ENCODE measurements around the gene RPS23. TPM values are rescaled to one million over a fixed set of nuclear protein-coding genes. Genes with fewer than 3 reads are reported as not detected.

The RPS23 gene
- total RNA-seq, 5 donors from 2014 or later (not counting 1 experiment from before 2014, with no cell fraction given): 2,916 to 3,772 (median 3,224) TPM

GRCh38 chr5:82244854-82245635 is 33.1 kb downstream of the RPS23 start:
- Histone ChIP-seq H3K4me3 (ENCODE audit: control insufficient read depth in 1 of 2, extremely low read depth in 1 of 2, low read length in 1 of 2) (no peak overlapping the region), H3K36me3 (ENCODE audit: control insufficient read depth in 2 of 2, extremely low read depth in 1 of 2, insufficient read depth in 1 of 2, low read length in 1 of 2) (no peaks in the 10 kb centered on the region), H3K4me1 (ENCODE audit: control insufficient read depth in 1 of 2, extremely low read depth in 1 of 2, insufficient read depth in 2 of 2, low read length in 2 of 2) (no peaks in the 10 kb centered on the region), H3K9me3 (no peaks in the 10 kb centered on the region), H3K27ac (ENCODE audit: low read length) (no peak overlapping the region), H3K27me3 (replicated peaks in 1 of 2; ENCODE audit: control insufficient read depth in 2 of 2, extremely low read depth in 1 of 2, insufficient read depth in 2 of 2, low read length in 1 of 2) (no peaks in the 10 kb centered on the region)
- DNase-seq (no peak), ATAC-seq (replicated peaks in 1 of 4) (no peak)
- no CpG with 5 or more reads among the region's 6 CpGs for WGBS (ENCODE audit: insufficient coverage)
- Mint-ChIP-seq H3K4me1 (no peaks in the 10 kb centered on the region), H3K36me3 (peaks cover 20% of the 10 kb centered on the region), H3K4me3 (no peak overlapping the region), H3K27me3 (no peaks in the 10 kb centered on the region), H3K9me3 (peaks cover 0 to 18% (median 7%) of the 10 kb centered on the region in 3 donors), H3K27ac (no peak overlapping the region)
- ChIA-PET CTCF (no interaction called here), POLR2A (no interaction called here)

GRCh38 chr5:82244151-82244550 is 34.0 kb downstream of the RPS23 start:
- Mint-ChIP-seq H3K4me3 (no peak overlapping the region), H3K27me3 (no peaks in the 10 kb centered on the region), H3K36me3 (peaks cover 20% of the 10 kb centered on the region), H3K27ac (no peak overlapping the region), H3K9me3 (peaks cover 0 to 18% (median 7%) of the 10 kb centered on the region in 3 donors), H3K4me1 (no peaks in the 10 kb centered on the region)
- 100% methylated on average over 2 of the region's 2 CpGs for WGBS (ENCODE audit: insufficient coverage)
- Histone ChIP-seq H3K4me3 (ENCODE audit: control insufficient read depth in 1 of 2, extremely low read depth in 1 of 2, low read length in 1 of 2) (no peak overlapping the region), H3K36me3 (ENCODE audit: control insufficient read depth in 2 of 2, extremely low read depth in 1 of 2, insufficient read depth in 1 of 2, low read length in 1 of 2) (no peaks in the 10 kb centered on the region), H3K27me3 (replicated peaks in 1 of 2; ENCODE audit: control insufficient read depth in 2 of 2, extremely low read depth in 1 of 2, insufficient read depth in 2 of 2, low read length in 1 of 2) (no peaks in the 10 kb centered on the region), H3K4me1 (ENCODE audit: control insufficient read depth in 1 of 2, extremely low read depth in 1 of 2, insufficient read depth in 2 of 2, low read length in 2 of 2) (no peaks in the 10 kb centered on the region), H3K9me3 (no peaks in the 10 kb centered on the region), H3K27ac (ENCODE audit: low read length) (no peak overlapping the region)
- POLR2A ChIA-PET: no interaction called here
- ATAC-seq (replicated peaks in 1 of 4): no peak
- DNase-seq: no peak
- CTCF ChIA-PET: interaction anchor here in 1 of 2 donors (0.6 to 1.1 kb wide), 2 partner anchors 11 to 26 kb away, joined by 3 read pairs; no protein-coding TSS in a partner anchor

- CTCF ChIA-PET: no interaction called here
- no peak overlapping the region for H3K27ac Mint-ChIP-seq
These were observed 43.3 kb downstream of the RPS23 start for GRCh38 chr5:82234885-82235284.

GRCh38 chr5:82225525-82226172 is 52.5 kb downstream of the RPS23 start:
- Mint-ChIP-seq H3K4me3 (no peak overlapping the region), H3K9me3 (no peaks in the 10 kb centered on the region), H3K27ac (no peak overlapping the region), H3K36me3 (peaks cover 3% of the 10 kb centered on the region), H3K27me3 (no peaks in the 10 kb centered on the region), H3K4me1 (peaks cover 3 to 11% (median 9%) of the 10 kb centered on the region in 3 donors)
- H3K36me3 ChIP-seq (ENCODE audit: control insufficient read depth in 2 of 2, extremely low read depth in 1 of 2, insufficient read depth in 1 of 2, low read length in 1 of 2): no peaks in the 10 kb centered on the region
- CTCF ChIA-PET: interaction anchor here (0.5 to 2.8 kb wide), 13 partner anchors 15 to 1231 kb away, joined by 3 to 13 read pairs (median 4); no protein-coding TSS in a partner anchor
- no peak overlapping the region for H3K27ac ChIP-seq (ENCODE audit: low read length)
- DNase-seq (peak; percentile 11 to 77 (median 43)), ATAC-seq (replicated peaks in 1 of 4) (peak; percentile 58 to 78 (median 72))
- no peaks in the 10 kb centered on the region for H3K9me3 ChIP-seq
- no peaks in the 10 kb centered on the region for H3K27me3 ChIP-seq (replicated peaks in 1 of 2; ENCODE audit: control insufficient read depth in 2 of 2, extremely low read depth in 1 of 2, insufficient read depth in 2 of 2, low read length in 1 of 2)
- H3K4me3 ChIP-seq (ENCODE audit: control insufficient read depth in 1 of 2, extremely low read depth in 1 of 2, low read length in 1 of 2): no peak overlapping the region
- peaks cover 0 to 3% of the 10 kb centered on the region in 2 experiments for H3K4me1 ChIP-seq (ENCODE audit: control insufficient read depth in 1 of 2, extremely low read depth in 1 of 2, insufficient read depth in 2 of 2, low read length in 2 of 2)
- WGBS (ENCODE audit: insufficient coverage): 58% methylated on average over 2 of the region's 7 CpGs
- POLR2A ChIA-PET: interaction anchor here in 1 of 2 donors (0.7 kb wide), 1 partner anchor 369 kb away, joined by 4 read pairs; no protein-coding TSS in a partner anchor

More at GRCh38 chr5:82234885-82235284, 43.3 kb downstream of the RPS23 start:
- Histone ChIP-seq H3K4me1 (ENCODE audit: control insufficient read depth in 1 of 2, extremely low read depth in 1 of 2, insufficient read depth in 2 of 2, low read length in 2 of 2) (no peaks in the 10 kb centered on the region), H3K27ac (ENCODE audit: low read length) (no peak overlapping the region), H3K4me3 (ENCODE audit: control insufficient read depth in 1 of 2, extremely low read depth in 1 of 2, low read length in 1 of 2) (no peak overlapping the region), H3K9me3 (no peaks in the 10 kb centered on the region), H3K27me3 (replicated peaks in 1 of 2; ENCODE audit: control insufficient read depth in 2 of 2, extremely low read depth in 1 of 2, insufficient read depth in 2 of 2, low read length in 1 of 2) (no peaks in the 10 kb centered on the region), H3K36me3 (ENCODE audit: control insufficient read depth in 2 of 2, extremely low read depth in 1 of 2, insufficient read depth in 1 of 2, low read length in 1 of 2) (no peaks in the 10 kb centered on the region)
- Mint-ChIP-seq H3K27me3 (no peaks in the 10 kb centered on the region), H3K36me3 (no peaks in the 10 kb centered on the region), H3K4me3 (no peak overlapping the region), H3K4me1 (no peaks in the 10 kb centered on the region), H3K9me3 (no peaks in the 10 kb centered on the region)
- 80% methylated on average over 1 of the region's 5 CpGs for WGBS (ENCODE audit: insufficient coverage)
- POLR2A ChIA-PET: no interaction called here
- no peak for ATAC-seq (replicated peaks in 1 of 4)
- no peak for DNase-seq

All from T-cell (primary cell).